ENCODE measurements around the gene RFNG. TPM values are rescaled to one million over a fixed set of nuclear protein-coding genes. Genes with fewer than 3 reads are reported as not detected.
A peak's percentile ranks its signal among the peaks of the same experiment; 100 is the strongest.

Gene RFNG
- total RNA-seq, 2 donors from 2014 or later: 18.2 to 23.1 TPM

DNA sequence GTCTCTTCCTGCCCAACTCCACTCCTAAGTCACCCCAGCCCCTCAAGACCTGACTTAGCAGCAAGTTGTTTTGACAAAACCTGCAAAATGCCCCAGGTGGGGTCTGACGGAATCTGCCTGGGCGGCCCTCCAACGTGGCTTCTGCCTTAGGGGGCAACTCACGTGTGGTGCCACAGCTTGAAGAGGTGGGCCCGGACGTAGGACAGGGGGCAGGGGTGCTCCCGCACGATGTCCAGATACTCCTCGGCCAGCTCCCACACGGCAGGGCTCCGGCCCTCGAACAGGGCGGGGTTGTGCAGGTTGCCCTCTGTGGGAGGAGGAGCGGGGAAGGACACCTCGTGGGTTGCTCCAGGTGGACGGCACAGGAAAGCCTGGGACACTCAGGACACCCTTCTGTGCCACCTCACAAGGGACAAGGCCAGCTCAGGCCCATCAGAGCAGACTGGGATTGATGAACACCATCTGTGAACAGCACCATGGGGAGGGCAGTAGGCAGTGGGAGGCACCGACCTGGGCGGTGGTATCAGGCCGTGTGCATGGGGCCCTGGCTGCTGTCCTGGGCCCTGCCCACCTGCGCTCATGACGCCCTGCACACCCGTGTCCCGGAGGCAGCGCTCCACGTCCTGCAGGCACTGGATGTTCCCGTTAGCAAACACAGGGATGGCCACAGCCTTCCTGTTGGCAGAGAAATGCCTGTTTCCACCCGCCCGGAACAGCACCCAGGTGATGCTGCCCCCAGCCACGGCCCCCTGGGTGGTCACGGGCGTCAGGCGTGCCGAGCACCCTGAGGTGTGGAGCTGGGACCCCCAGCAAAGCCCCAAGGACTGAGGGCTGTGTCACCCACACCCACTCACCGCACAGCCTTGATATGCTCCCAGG, 9.7 kb upstream of the RFNG start:
- H3K27me3 Mint-ChIP-seq: no peaks in the 10 kb centered on the region
- no peaks in the 10 kb centered on the region for H3K36me3 Mint-ChIP-seq
- no peak for DNase-seq (ENCODE audit: low spot score)
- peaks cover 0 to 6% of the 10 kb centered on the region in 2 donors for H3K4me1 Mint-ChIP-seq (ENCODE audit: low read depth in 2 of 2)
- no peak overlapping the region for H3K4me3 Mint-ChIP-seq
- no peak overlapping the region for H3K27ac Mint-ChIP-seq
- no peak for ATAC-seq
- H3K9me3 Mint-ChIP-seq: no peaks in the 10 kb centered on the region

DNA sequence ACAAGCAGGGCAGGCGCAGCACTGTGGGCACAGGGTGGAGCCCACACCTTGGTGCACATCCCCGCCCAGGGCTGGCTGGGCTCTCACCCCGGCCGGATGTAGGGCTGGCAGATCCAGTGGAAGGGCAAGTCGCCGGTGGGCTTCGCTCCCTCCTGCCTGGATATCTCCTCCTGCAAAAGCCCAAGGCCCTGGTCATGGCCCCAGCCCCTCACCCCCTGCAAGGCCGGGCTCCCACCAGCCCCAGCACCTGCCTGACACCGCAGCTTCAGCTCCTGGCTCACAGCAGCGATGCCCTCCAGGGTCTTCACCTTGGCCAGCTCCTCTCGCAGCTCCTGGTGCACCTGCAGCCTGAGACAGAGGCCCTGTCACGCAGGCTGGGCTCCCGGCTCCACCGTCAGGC, 9.0 kb upstream of the RFNG start:
- Mint-ChIP-seq H3K4me1 (ENCODE audit: low read depth in 2 of 2) (peaks cover 0 to 3% of the 10 kb centered on the region in 2 donors), H3K36me3 (no peaks in the 10 kb centered on the region), H3K9me3 (no peaks in the 10 kb centered on the region), H3K4me3 (no peak overlapping the region), H3K27ac (no peak overlapping the region), H3K27me3 (no peaks in the 10 kb centered on the region)
- no peak for DNase-seq (ENCODE audit: low spot score)
- no peak for ATAC-seq

DNA sequence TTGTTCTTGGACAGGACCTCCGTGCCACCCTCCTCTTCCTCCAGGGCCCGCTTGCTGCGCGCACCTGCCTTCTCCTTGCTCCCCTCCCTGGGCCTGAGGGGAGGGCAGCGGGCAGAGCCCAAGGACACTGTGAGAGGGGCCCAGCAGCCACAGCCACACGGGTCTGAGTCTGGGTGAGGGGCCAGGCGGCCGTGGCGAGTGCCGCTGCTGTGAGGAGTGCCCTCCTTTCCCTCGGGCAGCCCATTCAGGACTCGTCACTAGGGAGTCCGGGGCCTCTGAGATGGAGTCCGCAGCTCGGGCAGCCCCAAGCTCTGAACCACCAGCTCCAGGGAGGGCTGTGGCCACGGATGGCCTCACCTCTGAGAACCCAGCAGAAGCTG, 8.4 kb upstream of the RFNG start:
- H3K27ac Mint-ChIP-seq: no peak overlapping the region
- no peaks in the 10 kb centered on the region for H3K9me3 Mint-ChIP-seq
- H3K4me3 Mint-ChIP-seq: no peak overlapping the region
- H3K36me3 Mint-ChIP-seq: no peaks in the 10 kb centered on the region
- ATAC-seq (no peak), DNase-seq (ENCODE audit: low spot score) (no peak)
- H3K4me1 Mint-ChIP-seq (ENCODE audit: low read depth in 2 of 2): peaks cover 0 to 3% of the 10 kb centered on the region in 2 donors
- no peaks in the 10 kb centered on the region for H3K27me3 Mint-ChIP-seq

DNA sequence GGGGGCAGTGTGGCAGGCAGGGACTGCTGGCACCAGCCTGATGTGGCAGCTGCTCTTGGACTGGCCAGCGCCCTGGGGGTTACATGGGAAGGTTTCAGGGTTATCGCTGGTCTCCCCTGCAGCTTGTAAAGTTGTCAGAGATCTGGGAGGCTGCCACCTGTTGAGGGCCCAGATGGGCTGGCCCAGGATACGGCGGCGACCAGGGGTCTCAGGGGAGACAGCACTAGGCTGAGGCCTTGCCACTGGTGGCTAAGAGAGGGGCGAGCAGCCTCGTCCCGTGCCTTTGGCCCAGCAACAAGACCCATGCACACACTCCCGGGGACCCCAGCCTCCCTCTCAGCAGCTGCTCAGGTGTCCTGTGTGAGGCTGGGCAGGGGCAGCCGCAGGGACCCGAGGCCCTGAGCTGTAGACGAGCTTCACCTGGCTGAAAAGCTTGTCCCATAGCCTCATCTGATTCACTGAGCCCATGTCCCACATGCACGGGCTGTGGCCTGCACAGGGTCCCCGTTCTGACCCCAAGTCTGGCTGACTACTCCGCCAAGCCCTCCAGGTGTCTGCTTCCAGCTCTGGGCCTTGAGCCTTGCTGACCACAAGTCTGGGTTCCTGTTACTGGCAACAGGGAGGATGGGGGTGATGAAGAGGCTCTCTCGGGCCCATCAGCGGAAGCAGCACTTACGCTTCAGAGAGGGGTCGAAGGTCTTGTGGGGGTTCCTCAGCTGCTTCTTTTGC, 7.8 kb upstream of the RFNG start:
- DNase-seq (ENCODE audit: low spot score) (no peak), ATAC-seq (no peak)
- Mint-ChIP-seq H3K27me3 (no peaks in the 10 kb centered on the region), H3K9me3 (no peaks in the 10 kb centered on the region), H3K36me3 (no peaks in the 10 kb centered on the region), H3K4me3 (no peak overlapping the region), H3K27ac (no peak overlapping the region), H3K4me1 (ENCODE audit: low read depth in 2 of 2) (peaks cover 0 to 3% of the 10 kb centered on the region in 2 donors)

DNA sequence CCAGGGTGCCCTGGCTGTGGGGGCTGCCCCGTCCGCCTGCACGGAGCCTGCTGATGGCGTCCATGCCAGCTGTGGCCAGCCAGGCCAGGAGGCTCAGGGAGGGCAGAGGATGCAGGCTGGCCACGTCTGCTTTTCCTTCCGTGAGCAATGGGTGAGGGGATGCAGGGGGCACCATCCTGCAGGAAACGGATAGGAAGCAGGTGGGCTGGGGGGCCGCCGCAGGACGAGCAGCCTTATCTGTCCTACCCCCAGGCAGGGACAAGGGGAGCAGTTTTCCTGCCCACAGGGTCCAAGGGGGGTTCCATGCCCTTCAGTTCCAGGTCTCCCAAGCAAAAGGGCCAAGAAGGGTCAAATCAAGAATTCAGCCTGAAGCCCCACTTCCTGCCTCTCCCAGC, 7.2 kb upstream of the RFNG start:
- Mint-ChIP-seq H3K4me3 (no peak overlapping the region), H3K27me3 (no peaks in the 10 kb centered on the region), H3K36me3 (no peaks in the 10 kb centered on the region), H3K4me1 (ENCODE audit: low read depth in 2 of 2) (peaks cover 0 to 3% of the 10 kb centered on the region in 2 donors), H3K9me3 (no peaks in the 10 kb centered on the region), H3K27ac (no peak overlapping the region)
- ATAC-seq (no peak), DNase-seq (ENCODE audit: low spot score) (no peak)

DNA sequence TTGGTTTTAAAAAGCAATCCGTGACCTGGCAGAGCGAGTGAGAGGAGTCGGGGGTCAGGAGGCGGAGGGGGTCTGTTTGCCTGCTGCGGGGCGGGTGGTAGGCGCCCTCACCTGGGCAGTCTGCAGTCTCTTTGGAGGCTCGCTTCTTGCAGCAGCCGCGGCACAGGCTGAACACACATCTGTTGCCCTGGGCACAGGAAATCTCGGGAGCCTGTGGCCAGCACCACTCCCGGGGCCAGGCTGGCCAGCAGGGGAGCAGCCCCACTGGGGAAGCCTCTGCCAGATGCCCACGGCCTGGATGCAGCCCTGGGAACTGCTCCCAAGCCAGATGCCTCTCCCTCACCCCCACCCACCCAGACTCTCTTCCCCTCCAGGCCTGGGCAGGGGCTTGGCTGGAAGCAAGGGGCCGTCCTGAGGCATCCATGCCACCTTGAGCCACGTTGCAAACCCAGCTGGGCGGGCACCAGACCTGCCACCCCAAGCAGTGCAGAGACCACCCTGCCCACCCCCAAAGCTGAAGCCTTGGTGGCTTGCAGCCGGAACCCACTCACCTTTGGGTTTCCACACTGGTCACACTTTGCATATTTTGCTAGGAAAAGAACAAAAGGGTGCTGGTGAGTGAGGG, 6.7 kb upstream of the RFNG start:
- no peaks in the 10 kb centered on the region for H3K36me3 Mint-ChIP-seq
- H3K27me3 Mint-ChIP-seq: no peaks in the 10 kb centered on the region
- no peak overlapping the region for H3K27ac Mint-ChIP-seq
- DNase-seq (ENCODE audit: low spot score) (no peak), ATAC-seq (no peak)
- peaks cover 0 to 3% of the 10 kb centered on the region in 2 donors for H3K4me1 Mint-ChIP-seq (ENCODE audit: low read depth in 2 of 2)
- H3K4me3 Mint-ChIP-seq: no peak overlapping the region
- no peaks in the 10 kb centered on the region for H3K9me3 Mint-ChIP-seq

DNA sequence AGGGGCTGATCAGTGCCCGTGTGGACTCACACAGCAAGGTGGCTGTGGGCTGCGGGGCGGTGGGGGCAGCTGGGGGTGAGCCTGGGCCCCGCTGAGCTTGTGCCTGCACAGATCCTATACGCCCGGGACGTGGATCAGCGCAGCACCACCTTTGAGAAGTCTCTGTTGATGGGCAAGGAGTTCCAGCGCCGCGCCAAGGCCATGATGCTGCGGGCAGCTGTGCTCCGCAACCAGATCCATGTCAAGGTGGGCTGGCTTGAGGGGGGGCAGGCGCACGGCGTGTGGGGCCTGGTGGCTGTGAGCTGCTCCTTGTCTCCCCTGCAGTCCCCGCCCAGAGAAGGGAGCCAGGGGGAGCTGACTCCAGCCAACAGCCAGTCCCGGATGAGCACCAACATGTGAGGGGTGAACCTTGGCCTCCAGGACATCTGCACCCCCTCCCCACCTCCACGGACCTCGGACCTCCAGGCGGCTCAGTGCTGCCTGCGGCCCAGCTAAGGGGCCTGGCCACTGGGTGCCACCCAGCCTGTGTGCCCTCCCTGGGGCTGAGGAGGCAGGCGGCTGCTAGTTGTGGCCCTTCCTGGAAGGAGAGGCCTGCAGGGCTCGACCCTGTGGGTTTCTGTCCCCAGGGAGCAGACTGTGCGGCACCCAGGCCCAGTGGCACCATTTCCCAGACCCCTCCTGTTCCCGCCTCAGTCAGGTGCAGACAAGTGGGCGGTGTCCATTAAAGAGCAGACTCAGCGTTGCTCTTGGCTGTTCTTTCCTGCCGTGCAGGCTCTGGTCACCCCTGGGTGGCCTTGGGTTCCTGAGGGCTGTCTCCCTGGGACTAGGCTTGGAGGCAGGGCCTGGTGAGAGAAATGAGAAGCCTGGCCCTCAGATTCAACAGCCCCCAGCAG, 5.4 kb upstream of the RFNG start:
- Mint-ChIP-seq H3K4me3 (no peak overlapping the region), H3K4me1 (ENCODE audit: low read depth in 2 of 2) (peaks cover 0 to 3% of the 10 kb centered on the region in 2 donors), H3K36me3 (no peaks in the 10 kb centered on the region), H3K9me3 (no peaks in the 10 kb centered on the region), H3K27ac (no peak overlapping the region), H3K27me3 (no peaks in the 10 kb centered on the region)
- ATAC-seq (no peak), DNase-seq (ENCODE audit: low spot score) (no peak)

DNA sequence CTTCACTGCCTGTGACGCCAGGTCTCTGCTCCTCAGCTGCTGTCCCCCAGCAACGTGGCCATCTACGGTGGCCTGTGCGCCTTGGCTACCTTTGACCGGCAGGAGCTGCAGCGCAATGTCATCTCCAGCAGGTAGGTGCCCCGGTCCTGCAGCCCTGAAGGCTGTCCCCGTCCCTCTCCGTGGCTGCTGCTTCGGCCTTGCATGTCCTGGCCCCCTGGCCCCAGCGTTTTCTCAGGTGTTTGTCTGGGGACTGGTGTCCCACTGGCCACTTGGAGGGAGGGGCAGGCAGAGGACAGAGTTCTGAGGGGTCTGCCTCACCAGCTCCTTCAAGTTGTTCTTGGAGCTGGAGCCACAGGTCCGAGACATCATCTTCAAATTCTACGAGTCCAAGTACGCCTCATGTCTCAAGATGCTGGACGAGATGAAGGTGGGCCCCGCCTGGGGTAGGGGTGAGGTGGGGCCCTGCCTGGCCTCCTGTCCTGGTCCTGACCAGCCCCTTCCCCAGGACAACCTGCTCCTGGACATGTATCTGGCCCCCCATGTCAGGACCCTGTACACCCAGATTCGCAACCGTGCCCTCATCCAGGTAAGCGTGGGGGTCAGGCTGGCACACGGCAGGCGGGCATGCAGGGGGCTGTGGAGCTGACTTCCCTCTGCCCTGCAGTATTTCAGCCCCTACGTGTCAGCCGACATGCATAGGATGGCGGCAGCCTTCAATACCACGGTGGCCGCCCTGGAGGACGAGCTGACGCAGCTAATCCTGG, 4.5 kb upstream of the RFNG start:
- no peaks in the 10 kb centered on the region for H3K27me3 Mint-ChIP-seq
- no peaks in the 10 kb centered on the region for H3K9me3 Mint-ChIP-seq
- H3K4me3 Mint-ChIP-seq: no peak overlapping the region
- no peaks in the 10 kb centered on the region for H3K36me3 Mint-ChIP-seq
- H3K27ac Mint-ChIP-seq: no peak overlapping the region
- H3K4me1 Mint-ChIP-seq (ENCODE audit: low read depth in 2 of 2): peaks cover 0 to 3% of the 10 kb centered on the region in 2 donors
- ATAC-seq (no peak), DNase-seq (ENCODE audit: low spot score) (no peak)

DNA sequence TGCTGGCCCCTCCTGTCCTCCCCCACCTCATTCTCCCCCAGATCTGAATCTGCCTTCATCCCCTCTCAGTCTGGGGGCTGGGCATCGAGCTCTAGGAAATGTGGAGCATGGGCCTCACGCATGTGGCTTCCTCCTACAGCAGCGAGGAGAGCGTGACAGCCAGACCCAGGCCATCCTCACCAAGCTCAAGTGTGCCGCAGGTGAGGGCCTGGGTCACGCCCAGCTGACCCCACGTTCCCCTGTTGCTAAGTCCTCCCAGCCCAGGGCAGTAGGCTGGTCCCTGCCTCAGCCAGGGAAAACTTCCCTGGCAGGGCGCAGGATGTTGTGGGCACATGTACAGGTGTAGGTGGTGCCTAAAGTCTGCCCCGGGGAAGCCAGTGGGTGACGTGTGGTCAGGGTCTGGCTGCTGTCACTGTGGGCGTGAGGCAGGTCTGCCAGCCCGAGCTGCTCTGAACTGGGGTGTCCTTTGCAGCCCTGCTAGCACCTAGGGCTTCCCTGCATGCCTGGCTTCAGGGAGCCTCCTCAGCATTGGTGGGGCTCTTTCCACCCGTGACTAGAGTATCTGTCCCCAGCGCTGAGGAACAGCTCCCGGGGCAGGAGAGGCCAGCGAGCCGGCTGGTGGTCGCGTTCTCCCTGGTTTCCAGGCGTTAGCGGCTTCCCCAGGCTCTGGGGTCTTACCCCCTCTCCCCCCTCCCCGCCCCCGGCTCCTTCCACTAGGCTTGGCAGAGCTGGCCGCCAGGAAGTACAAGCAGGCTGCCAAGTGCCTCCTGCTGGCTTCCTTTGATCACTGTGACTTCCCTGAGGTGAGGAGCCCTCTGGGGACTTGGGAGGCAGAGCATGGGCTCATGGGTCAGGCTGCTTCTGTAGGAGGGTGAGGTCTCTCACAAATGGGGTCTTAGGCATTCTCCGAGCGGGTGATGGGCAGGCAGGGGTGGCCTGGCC, 3.7 kb upstream of the RFNG start:
- Mint-ChIP-seq H3K4me3 (no peak overlapping the region), H3K9me3 (no peaks in the 10 kb centered on the region), H3K27me3 (no peaks in the 10 kb centered on the region), H3K27ac (no peak overlapping the region), H3K36me3 (no peaks in the 10 kb centered on the region), H3K4me1 (ENCODE audit: low read depth in 2 of 2) (peaks cover 3 to 7% of the 10 kb centered on the region in 2 donors)
- ATAC-seq (no peak), DNase-seq (ENCODE audit: low spot score) (no peak)

DNA sequence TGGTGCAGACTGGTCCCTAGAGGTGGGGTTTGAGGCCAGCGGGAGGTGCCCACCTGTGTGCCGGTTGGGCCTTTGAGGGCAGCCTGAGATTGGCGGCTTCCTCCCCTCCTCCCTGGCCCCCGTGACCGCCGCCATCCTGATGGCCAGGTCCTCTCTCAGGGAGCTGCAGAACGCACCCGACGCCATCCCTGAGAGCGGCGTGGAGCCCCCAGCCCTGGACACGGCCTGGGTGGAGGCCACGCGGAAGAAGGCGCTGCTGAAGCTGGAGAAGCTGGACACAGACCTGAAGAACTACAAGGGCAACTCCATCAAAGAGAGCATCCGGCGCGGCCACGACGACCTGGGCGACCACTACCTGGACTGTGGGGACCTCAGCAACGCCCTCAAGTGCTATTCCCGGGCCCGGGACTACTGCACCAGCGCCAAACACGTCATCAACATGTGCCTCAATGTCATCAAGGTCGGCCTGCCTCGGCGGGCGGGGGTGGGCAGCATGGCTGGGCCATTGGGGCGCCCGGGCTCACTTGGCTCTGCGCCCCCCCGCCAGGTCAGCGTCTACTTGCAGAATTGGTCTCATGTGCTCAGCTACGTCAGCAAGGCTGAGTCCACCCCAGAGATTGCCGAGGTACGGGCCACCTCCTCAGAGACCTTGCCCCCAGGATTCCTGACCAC, 2.9 kb upstream of the RFNG start:
- H3K27ac Mint-ChIP-seq: no peak overlapping the region

DNA sequence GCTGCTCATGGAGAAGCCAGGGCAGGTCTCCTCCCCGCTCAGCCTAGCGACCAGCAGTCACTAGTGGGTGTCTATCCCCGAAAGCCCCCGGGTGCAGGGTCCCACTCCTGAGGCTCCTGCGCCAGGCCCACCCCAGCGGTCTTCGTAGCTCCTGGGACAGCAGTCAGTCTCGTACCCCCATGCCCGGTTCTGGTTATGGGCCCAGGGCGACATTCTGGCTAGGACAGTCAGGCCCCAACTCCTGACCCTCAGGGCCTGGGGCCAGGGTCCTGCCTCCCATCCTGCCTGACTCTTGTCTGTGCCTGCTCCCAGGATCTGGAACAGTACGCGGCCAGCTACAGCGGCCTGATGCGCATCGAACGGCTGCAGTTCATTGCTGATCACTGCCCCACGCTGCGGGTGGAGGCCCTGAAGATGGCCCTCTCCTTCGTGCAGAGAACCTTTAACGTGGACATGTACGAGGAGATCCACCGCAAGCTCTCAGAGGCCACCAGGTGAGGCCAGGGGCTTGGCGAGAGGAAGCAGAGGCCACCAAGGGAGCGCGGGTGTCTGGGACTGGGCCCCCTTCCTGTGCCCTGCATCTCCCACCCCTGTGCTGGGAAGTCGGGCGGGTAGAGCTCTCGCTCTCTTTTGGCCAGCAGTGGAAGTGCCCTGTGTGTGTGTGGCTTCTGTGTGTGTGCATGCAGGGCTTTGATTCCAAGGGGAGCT, 2.1 kb upstream of the RFNG start:
- Mint-ChIP-seq H3K4me3 (peak overlapping the region; percentile 81), H3K27ac (no peak overlapping the region)
- DNase-seq (ENCODE audit: low spot score): no peak

More for the DNA sequence above, 2.9 kb upstream of the RFNG start:
- no peaks in the 10 kb centered on the region for H3K36me3 Mint-ChIP-seq
- H3K27me3 Mint-ChIP-seq: no peaks in the 10 kb centered on the region
- peaks cover 3 to 4% of the 10 kb centered on the region in 2 donors for H3K4me1 Mint-ChIP-seq (ENCODE audit: low read depth in 2 of 2)
- H3K4me3 Mint-ChIP-seq: peak overlapping the region; percentile 81
- no peak for ATAC-seq
- DNase-seq (ENCODE audit: low spot score): no peak
- no peaks in the 10 kb centered on the region for H3K9me3 Mint-ChIP-seq

More for the DNA sequence above, 2.1 kb upstream of the RFNG start:
- Mint-ChIP-seq H3K9me3 (no peaks in the 10 kb centered on the region), H3K36me3 (no peaks in the 10 kb centered on the region), H3K4me1 (ENCODE audit: low read depth in 2 of 2) (peaks cover 3 to 4% of the 10 kb centered on the region in 2 donors), H3K27me3 (no peaks in the 10 kb centered on the region)
- ATAC-seq: no peak
